Endometrial microvascular endothelial cells (primary cell): ENCODE data around the gene ROS1. TPM values are rescaled to one million over a fixed set of nuclear protein-coding genes. Genes with fewer than 3 reads are reported as not detected.
"Not testable (repeated sequence)": the region's sequence is repeated elsewhere in the genome, so short reads cannot be mapped to it uniquely, and the experiment has no call there.

Experiments used
- in situ Hi-C: cut with HindIII; loops from 2 replicates; pipeline ENCODE4 v1.10.0; 2017; ENCODE audit warnings: low sequenced_read_pairs, low pct_unique_long_range_greater_than_20kb; ENCODE audit errors: inconsistent ontology term
- total RNA-seq: library from RNA; depleted of rRNA; stranded (reverse); fragments of >200 nt; gene quantifications from one replicate; pipeline ENCODE4 v1.2.3, GENCODE V29; 2015; ENCODE audit errors: inconsistent ontology term

The ROS1 gene
- total RNA-seq, 1 donor from 2014 or later, result not detected

DNA sequence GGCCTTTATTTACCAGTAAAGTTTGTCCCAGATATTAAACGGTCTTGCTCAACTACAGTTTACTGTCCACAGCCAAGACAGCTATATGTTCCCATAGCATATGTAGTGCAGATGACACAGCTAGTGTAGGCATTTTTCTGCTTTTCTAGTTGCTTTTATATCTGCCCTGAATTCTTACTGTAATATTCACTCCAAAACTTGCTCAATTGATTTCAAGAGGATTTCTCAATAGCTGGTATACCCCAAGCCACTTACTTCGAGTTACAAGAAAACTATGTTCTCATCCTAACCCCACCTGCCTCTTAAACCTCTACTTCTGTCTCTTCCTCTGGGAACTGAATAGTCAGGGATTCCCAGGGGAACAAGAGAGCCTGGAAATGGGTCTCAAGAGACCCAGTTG is 18.9 kb upstream of the ROS1 start:
- in situ Hi-C loops, result no loop called here

DNA sequence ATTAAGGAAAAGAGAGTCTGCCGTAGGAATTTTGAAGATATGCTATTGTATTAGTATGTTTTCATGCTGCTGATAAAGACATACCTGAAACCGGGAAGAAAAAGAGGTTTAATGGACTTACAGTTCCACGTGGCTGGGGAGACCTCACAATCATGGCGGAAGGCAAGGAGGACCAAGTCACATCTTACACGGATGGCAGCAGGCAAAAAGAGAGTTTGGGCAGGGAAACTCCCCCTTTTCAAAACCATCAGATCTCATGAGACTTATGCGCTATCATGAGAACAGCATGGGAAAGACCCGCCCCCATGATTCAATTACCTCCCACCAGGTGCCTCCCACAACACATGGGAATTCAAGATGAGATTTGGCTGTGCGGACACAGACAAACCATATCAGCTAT is 16.6 kb upstream of the ROS1 start:
- in situ Hi-C loops, result not testable (repeated sequence)

DNA sequence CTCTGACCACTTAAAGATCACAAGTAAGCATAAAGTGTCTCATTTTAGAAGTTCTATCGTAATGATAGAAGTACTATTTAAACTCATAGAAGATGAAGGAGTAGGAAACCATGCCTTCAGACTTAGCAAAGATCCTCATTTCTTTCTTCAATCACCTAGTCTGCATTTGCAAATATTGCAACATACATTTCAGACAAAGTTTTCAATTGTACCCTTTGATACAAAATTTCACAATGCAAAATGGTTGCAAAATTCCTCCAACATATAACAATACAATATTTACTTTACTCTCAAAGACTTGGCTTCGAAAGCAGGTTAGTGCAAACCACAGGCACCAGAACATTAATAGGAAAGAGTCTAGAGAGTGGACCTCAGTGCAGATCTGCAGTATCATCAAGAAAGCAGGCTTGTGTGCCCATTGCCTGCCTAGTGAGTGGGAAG is 16.1 kb upstream of the ROS1 start:
- in situ Hi-C loops, result no loop called here

DNA sequence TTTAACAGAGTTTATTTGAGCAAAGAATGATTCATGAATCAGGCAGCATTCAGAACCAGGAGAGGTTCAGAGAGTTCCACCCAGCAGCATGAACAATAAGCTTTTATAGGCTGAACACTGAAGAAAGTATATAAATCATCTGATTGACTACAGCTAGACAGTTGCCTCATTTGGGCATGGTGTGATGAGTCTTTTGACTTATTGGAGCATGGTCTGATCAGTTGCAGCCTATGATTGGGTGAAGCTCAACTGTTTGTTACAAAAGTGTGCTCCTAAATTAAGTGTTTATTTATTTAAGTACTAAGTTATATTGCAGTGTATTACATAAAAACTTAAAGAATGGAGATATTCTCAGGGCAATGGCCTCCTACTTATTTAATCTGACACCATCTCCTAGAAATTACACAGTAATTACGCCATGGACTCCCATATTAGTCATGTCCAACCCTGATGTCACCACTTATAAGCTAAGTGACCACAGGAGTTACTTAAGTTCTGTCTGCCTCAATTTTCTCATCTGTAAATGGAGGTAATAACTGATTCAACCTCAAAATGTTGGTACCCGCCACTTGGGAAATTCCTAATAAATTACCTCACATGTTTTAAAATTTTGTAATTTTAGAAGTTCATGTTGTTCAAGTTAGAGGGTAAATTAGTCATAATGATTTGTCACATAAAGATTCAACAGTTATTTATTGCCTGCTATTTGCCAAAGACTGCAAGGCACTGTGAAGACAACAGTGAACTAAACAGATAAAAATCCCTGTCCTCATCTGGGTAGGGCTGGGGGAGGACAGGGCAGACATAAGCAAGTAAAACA is 15.2 kb upstream of the ROS1 start:
- in situ Hi-C loops, result no loop called here

DNA sequence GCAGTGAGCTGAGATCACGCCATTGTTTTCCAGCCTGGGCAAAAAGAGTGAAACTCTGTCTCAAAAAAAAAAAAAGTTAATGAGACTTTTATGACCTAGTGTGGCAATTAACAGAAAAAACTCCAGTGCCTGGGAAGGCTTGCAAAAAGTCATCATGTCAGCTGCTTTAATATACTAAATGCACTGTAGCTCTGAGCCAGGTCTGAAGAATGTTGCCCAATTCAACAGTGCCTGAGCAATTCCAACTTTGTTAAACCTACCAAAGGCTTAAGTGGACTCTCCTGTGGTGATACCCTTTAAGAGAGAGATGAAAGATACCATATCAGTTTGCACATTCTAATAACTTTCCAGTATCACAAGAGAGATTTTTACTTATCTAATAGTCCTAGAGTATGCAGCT is 6.5 kb upstream of the ROS1 start:
- in situ Hi-C loops, result no loop called here

DNA sequence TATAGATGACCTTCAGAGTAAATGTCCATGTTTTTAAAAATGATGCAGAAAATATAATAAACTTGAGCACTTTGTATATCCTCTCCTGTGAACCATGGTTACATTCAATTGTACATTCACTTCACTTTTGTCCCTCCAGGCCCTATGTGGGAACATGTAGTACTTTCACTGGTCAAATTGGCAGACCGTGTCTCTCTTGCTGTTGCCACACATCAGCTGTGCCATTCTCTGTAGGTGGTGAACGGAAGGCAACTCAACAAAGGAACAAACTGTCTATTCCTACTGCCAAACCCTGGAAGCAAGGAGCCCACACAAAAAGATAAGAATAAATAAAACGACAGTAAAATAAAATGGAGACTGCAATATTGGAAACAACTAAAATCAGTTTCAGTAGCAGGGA is 2.0 kb downstream of the ROS1 start:
- in situ Hi-C loops, result no loop called here

DNA sequence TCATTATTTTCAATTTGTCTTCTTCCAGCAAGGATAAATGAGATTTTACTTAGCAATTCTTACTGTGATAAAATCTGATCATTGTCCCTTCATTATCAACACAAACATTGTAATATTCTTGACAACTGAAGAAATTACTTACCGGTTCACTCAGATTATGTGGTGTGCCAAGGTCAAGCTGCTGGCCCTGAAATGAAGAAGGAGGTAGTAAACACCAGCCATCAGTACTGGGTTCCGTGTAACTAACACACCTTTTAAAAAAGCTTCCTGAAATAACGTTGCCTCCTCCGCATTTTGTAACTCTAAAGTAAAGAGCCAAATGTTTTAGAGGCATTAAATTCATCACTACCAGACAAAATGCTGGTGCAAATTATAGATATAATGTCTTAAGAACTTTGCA is 7.4 kb downstream of the ROS1 start:
- in situ Hi-C loops, result no loop called here

DNA sequence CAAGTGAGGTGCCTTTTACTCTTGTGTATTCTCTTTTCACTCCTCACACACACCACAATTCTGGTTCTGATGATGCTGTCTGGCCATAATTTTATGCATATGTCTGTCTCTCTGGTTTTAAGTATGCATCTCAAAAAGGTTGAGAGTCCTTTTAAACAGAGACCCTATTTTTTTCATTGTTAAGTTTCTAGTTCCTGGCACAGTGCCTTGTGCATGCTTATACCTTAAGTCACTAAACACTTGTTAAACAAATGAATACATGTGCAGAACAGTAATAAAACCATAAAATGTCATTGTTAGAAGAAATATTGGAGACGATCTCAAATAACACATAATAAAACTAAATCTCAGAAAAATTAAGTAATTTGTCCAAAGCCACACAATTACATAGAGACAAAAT is 7.9 kb downstream of the ROS1 start:
- in situ Hi-C loops, result no loop called here

DNA sequence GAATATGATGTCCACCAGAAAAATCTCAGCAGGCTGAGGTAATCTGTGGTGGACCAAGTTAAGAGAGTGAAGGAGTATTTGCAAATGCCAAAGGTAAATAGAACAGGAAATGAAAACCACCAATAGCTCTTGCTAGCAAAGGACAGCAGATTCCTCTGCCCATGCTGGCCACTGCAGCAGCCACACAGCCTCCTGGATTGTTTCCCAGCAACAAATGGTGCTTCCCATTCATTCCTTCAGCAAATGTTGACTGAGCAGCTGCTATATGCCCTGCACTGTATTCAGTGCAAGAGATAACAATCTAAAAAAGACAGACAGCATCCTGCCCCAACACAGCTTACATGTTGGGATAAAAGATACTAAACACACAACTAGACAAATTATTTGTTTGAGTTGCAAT is 11.0 kb downstream of the ROS1 start:
- in situ Hi-C loops, result no loop called here

DNA sequence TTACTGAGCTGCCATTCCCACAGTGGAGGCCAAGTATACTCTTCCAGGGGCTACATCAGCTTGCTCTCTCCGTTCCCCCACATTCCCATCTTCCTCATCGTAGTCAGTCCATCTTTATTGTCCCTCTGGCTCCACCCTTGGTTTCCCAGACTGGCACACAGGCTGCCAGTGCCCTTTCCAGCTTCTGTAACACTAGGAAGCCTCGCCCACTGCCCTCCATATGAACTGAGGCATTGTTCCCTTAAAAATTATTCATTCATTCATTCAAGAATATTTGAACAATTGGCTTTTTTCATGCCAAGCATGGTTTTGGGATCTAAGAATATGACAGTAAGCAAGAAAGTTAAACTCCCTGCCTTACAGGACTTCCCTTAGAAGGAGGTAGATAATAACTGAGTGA is 14.3 kb downstream of the ROS1 start:
- in situ Hi-C loops, result no loop called here

DNA sequence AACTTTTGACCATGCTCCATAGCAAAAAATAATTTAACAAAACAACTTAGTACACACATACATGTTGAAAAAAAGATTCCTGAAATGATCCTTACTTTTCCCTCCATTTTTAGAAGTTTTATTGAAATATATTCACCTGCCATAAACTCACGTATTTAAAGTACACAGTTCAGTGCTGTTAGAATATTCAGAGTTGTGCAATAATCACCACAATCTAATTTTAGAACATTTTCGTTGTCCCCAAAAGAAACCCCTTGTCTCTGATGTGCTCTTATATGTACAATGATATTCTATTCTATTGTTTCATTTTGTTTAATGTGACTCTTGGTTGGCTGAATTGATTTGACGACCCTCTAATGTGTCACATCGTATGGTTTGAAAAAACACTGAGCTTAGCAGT is 15.9 kb downstream of the ROS1 start:
- in situ Hi-C loops, result no loop called here

DNA sequence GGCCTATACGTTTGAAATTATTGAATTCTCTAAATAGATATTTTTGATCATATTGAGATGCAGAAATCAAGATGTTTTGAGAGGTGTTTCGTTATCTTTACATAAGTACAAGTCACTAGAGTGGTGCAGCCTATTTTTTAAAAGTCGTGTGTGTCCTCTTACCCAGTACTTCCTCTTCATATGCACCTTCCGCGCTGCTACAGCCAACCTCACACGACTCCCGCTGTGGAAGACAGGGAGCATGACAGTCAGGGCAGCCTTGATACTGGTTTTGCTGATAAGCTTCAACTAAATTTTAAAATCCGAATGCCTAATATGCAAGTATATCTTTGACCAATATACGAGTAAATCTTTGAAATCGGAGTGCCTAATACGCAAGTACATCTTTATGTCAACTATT is 16.3 kb downstream of the ROS1 start:
- in situ Hi-C loops, result no loop called here

DNA sequence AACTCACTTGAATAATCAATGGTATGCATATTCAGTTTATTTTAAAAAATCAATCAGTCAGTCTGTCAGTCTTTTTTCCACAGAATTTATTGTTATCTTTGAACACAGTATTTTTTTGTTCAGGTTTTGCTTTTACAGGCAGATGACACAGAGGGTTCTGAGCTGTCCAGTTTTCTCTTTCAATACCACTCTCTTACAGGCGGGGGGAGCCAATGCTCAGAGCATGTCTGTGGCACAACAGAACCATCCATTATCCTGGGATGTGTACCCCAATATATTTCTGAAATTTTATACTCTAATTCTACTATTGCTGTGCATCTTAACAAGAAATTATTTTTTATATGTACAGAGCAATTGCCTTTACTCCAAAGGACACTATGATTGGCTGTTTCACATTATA is 21.2 kb downstream of the ROS1 start:
- in situ Hi-C loops, result no loop called here

DNA sequence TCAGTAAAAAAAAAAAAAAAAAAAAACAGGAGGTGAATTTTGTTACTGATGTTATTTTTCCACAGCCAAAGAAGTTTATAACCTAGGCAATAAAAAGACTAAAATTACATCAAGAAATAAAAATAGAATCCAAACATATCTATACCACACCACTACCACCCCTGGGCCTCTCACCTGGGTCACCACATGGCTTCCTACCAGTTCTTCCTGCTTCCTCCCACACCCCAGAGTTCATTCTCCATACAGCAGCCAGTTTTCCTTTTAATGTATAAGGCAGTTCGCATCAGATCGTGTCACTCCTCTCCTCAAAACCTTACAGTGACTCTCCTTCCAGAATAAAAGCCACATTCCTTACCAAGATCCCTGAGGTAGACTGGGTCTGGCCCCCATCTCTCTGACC is 23.9 kb downstream of the ROS1 start:
- in situ Hi-C loops, result no loop called here

DNA sequence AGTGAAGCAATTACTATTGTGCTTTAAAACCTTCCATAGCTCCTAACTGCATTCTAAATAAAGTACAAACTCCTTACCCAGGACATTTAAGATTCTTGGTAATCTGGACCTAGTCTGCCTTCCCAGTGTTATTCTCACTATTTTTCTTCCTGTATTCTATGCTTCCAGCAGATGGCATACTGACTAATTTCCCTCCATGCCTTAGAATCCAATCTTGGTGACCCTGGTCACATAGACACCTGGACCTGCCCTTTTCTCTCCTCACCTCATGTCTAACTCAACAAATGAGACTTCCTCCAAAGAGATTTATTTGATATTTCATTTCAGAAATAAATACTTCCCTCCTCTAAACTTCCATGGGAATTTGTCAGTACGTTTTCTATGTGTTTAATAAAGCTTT is 25.8 kb downstream of the ROS1 start:
- in situ Hi-C loops, result no loop called here

DNA sequence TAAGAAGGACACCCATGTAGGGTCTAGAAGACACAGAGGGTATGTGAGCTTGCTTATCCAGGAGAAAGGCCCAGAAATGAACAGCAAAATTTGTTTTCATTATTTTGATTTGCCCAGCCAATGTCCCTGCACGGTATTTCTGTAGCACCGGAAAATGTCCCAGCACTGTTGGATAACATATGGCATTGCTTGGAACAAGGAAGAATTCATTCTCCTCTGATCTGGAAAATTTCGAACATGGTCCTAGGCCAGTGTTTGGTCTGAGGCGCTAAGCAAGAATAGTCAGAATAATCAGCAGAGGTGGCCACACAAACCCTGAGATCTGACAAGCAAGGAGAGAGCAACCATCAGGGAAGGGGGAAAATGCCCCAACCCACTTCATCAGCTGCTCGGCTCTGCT is 26.6 kb downstream of the ROS1 start:
- in situ Hi-C loops, result no loop called here

DNA sequence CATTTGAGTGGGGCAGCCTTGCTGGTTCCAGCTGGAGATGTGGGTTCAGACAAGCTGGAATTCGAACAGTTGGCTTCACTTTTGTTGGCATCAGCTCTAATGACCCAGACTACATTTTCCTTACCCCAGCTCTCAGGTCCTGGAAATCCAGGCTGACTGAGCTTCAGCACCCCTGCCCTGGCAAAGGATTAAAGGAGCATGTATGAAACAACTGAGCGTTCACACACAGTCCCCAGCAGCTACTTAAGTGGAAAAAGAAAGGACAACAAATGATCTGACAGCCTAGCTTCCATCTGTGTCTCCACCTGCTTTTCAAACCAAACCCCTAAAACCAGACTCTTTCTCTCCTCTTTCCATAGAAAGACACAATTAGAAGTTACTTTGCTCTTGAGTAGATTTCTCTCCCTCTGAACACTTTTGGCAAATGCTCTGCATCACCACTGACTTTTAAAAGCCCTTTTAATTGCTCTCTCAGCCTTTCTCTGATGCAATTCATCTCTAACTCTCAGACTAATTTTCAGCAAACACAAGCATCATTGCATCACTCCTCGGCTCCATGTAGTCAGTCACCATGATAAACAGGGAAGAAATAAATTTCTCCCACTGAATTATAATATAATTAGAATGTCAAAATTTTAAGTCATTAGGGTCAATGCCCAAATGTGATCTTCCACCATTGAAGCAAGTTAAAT is 28.1 kb downstream of the ROS1 start:
- in situ Hi-C loops, result no loop called here

DNA sequence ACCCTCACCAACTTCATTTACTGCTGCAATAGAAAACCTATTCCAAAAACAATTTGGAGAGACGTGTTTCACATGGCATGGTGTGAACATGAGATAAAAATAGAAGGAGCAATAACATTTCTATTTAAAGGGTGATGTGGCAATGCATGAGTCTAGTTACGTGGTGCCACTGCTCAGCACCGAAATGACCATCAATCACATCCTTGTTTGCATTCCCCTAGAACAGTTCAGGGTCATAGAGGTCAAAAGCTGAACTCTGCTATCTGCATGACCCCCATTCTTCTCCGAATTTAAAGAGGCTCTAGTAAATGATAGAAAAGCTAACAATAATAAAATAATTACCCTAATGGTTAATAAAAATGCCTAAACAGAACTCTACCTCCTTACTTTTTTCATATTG is 29.5 kb downstream of the ROS1 start:
- in situ Hi-C loops, result no loop called here

DNA sequence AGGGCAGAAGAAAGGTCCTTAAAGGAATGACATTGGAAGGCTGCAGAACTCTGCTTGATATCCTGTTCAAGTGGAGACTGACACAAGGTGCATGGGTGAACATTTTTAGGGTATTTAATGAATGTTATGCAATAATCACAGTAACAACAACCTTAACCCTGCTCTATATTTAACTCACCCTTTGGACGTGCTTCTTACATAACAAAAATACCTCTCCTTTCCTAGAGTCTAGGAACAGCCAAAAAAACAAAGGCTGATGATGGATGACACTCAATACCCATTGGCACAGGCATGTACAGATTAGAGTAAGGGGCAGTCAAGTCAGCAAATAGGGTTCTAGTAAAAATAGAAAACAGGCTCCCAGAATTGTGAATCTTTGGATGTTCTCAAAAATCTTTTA is 30.6 kb downstream of the ROS1 start:
- in situ Hi-C loops, result no loop called here

DNA sequence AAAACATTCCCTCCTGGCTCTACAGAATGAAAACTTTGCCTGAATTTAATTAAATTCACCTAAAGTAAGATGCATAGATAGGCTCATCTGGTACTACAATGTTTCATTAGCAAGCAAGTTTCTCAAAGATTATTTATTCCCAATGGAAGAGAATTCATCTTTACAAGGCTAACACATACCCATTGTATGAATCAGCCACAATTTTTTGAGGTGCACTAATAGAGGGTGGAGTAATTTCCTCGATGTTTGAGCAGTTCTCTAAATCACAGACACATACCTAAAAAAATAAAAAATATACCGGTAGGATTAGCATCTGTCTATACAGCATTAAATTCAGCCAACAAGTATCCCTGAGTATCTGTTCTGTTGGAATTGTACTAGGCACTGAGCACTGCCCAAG is 32.7 kb downstream of the ROS1 start:
- in situ Hi-C loops, result no loop called here
